WTC11 (cell line): Measurements from ENCODE around the gene ASCL2. TPM values are rescaled to one million over a fixed set of nuclear protein-coding genes. Genes with fewer than 3 reads are reported as not detected.

Experiments used
- ATAC-seq: fragments of 200-7000 bp; cut with Tn5 transposase; 2 replicates; pipeline ENCODE4 v1.10.0; 2021; ENCODE audit warnings: mild to moderate bottlenecking, moderate library complexity
- CTCF ChIA-PET: fragments of 300-600 bp; sonication (Branson Sonifier 250); formaldehyde crosslinking; loops from one replicate; lab custom pipeline; 2021; ENCODE audit warnings: antibody characterized with exemption; lab: Charles Lee
- POLR2A ChIA-PET: fragments of 350-600 bp; sonication (Branson Sonifier 250); formaldehyde crosslinking; loops from one replicate; lab custom pipeline; 2021; ENCODE audit warnings: antibody characterized with exemption; lab: Charles Lee
- DNase-seq: peaks from one replicate; pipeline ENCODE4 v3.0.0; 2021; ENCODE audit warnings: low spot score
- H3K27ac Mint-ChIP-seq: 2 replicates; pipeline ENCODE4 v1.8.0; 2021; ENCODE audit warnings: mixed read lengths
- H3K27me3 Mint-ChIP-seq: 2 replicates; pipeline ENCODE4 v1.8.0; 2021; ENCODE audit warnings: low read depth, mild to moderate bottlenecking, moderate library complexity, mixed read lengths
- H3K36me3 Mint-ChIP-seq: 2 replicates; pipeline ENCODE4 v1.8.0; 2021; ENCODE audit warnings: mixed read lengths
- H3K4me1 Mint-ChIP-seq: 2 replicates; pipeline ENCODE4 v1.8.0; 2022; ENCODE audit warnings: mixed read lengths
- H3K4me3 Mint-ChIP-seq: 2 replicates; pipeline ENCODE4 v1.8.0; 2021; ENCODE audit warnings: mild to moderate bottlenecking, moderate library complexity, mixed read lengths
- H3K9me3 Mint-ChIP-seq: 2 replicates; pipeline ENCODE4 v1.8.0; 2021; ENCODE audit warnings: mixed read lengths
- CREM ChIP-seq: sonication (generic); formaldehyde crosslinking; IDR thresholded peaks from 2 replicates; pipeline ENCODE4 v1.8.1; 2022; ENCODE audit warnings: mild to moderate bottlenecking, missing genetic modification reagents, moderate library complexity
- ELF4 ChIP-seq: sonication (generic); formaldehyde crosslinking; IDR thresholded peaks from 2 replicates; pipeline ENCODE4 v1.8.1; 2022; ENCODE audit warnings: low read depth, mild to moderate bottlenecking, moderate library complexity, missing genetic modification reagents
- ESRRA ChIP-seq: sonication (generic); formaldehyde crosslinking; IDR thresholded peaks from 2 replicates; pipeline ENCODE4 v1.8.1; 2022; ENCODE audit warnings: mild to moderate bottlenecking, missing genetic modification reagents, borderline replicate concordance
- FOXJ3 ChIP-seq: sonication (generic); formaldehyde crosslinking; IDR thresholded peaks from 2 replicates; pipeline ENCODE4 v1.9.0; 2021; ENCODE audit warnings: missing genetic modification reagents, mild to moderate bottlenecking, borderline replicate concordance
- GABPB1 ChIP-seq: sonication (generic); formaldehyde crosslinking; IDR thresholded peaks from 2 replicates; pipeline ENCODE4 v1.8.1; 2023; ENCODE audit warnings: mild to moderate bottlenecking, missing genetic modification reagents
- JAZF1 ChIP-seq: fragments of 250-450 bp; sonication (Bioruptor Pico); IDR thresholded peaks from 2 replicates; pipeline ENCODE4 v1.9.0; 2021; ENCODE audit warnings: moderate library complexity, mild to moderate bottlenecking, inconsistent platforms
- JUN ChIP-seq: sonication (generic); formaldehyde crosslinking; IDR thresholded peaks from 2 replicates; pipeline ENCODE4 v1.8.0; 2023; ENCODE audit warnings: mild to moderate bottlenecking, missing genetic modification reagents
- NFYB ChIP-seq: sonication (generic); formaldehyde crosslinking; conservative IDR thresholded peaks from 2 replicates; pipeline ENCODE4 v1.8.0; 2022; ENCODE audit warnings: low read depth, missing genetic modification reagents
- NR2C2 ChIP-seq: sonication (generic); formaldehyde crosslinking; IDR thresholded peaks from 2 replicates; pipeline ENCODE4 v1.8.0; 2022; ENCODE audit warnings: mild to moderate bottlenecking, missing genetic modification reagents
- SMAD3 ChIP-seq: sonication (generic); formaldehyde crosslinking; IDR thresholded peaks from 2 replicates; pipeline ENCODE4 v1.8.0; 2022; ENCODE audit warnings: missing genetic modification reagents, mild to moderate bottlenecking, borderline replicate concordance
- ZBTB21 ChIP-seq: sonication (generic); formaldehyde crosslinking; IDR thresholded peaks from 2 replicates; pipeline ENCODE4 v1.8.1; 2023; ENCODE audit warnings: mild to moderate bottlenecking, missing genetic modification reagents, borderline replicate concordance
- ZNF416 ChIP-seq: fragments of 250-450 bp; sonication (Bioruptor Pico); IDR thresholded peaks from 2 replicates; pipeline ENCODE4 v1.9.0; 2021; ENCODE audit warnings: mild to moderate bottlenecking, inconsistent platforms
- total RNA-seq: library from RNA; stranded (reverse); gene quantifications from 3 replicates; pipeline ENCODE4 v1.2.3, GENCODE V29; 2021
- TF ChIP-seq, protein P1 (sequence below): sonication (generic); formaldehyde crosslinking; IDR thresholded peaks from 2 replicates; pipeline ENCODE4 v1.8.1; 2023; ENCODE audit warnings: mild to moderate bottlenecking, moderate library complexity, missing genetic modification reagents
- TF ChIP-seq, protein P2 (sequence below): sonication (generic); formaldehyde crosslinking; conservative IDR thresholded peaks from 2 replicates; pipeline ENCODE4 v1.8.1; 2022; ENCODE audit warnings: mild to moderate bottlenecking, missing genetic modification reagents
- TF ChIP-seq, protein P3 (sequence below): sonication (generic); formaldehyde crosslinking; IDR thresholded peaks from 2 replicates; pipeline ENCODE4 v1.8.1; 2023; ENCODE audit warnings: mild to moderate bottlenecking, missing genetic modification reagents
- TF ChIP-seq, protein P4 (sequence below): sonication (generic); formaldehyde crosslinking; IDR thresholded peaks from 2 replicates; pipeline ENCODE4 v1.8.0; 2022; ENCODE audit warnings: missing genetic modification reagents
- TF ChIP-seq, protein P5 (sequence below): sonication (generic); formaldehyde crosslinking; IDR thresholded peaks from 2 replicates; pipeline ENCODE4 v1.8.1; 2022; ENCODE audit warnings: mild to moderate bottlenecking, missing genetic modification reagents, moderate library complexity, borderline replicate concordance

The ASCL2 gene
- total RNA-seq, 1 experiment from 2014 or later, result 0.24 TPM

DNA sequence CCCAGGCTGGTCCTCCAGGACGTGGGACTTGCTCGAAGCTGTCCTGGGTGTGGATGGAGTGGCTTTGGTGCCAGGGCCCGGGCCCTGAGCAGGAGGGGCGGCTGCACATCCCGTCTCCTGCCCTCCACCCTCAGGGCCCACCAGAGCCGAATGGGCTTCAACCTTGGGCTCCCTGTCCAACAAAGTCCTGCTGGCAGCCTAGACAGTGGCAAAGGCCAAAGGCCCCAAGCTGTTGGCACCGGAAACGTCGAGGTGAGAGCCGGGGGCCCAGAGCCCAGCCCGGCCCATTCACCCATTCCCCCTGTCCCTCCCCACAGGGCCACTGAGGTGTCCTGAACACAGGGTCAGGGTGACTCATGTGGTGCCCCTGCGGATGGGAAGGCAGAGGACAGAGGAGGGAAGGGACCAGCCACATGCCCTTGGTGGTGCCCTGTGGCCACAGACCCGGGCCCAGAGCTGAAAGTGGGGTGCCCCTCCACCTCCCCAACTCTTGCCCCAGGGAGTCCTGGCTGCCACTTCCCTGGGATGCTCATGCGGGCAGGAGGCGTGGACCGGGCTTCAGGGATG is 40.5 kb upstream of the ASCL2 start:
- TF ChIP-seq JUN (CRISPR knock-in tag), result no peak
- TF ChIP-seq ZNF416 (CRISPR knock-in tag), result no peak
- no peak for TF ChIP-seq ESRRA (CRISPR knock-in tag)
- TF ChIP-seq SMAD3 (CRISPR knock-in tag), result no peak
- TF ChIP-seq, protein P1, sequence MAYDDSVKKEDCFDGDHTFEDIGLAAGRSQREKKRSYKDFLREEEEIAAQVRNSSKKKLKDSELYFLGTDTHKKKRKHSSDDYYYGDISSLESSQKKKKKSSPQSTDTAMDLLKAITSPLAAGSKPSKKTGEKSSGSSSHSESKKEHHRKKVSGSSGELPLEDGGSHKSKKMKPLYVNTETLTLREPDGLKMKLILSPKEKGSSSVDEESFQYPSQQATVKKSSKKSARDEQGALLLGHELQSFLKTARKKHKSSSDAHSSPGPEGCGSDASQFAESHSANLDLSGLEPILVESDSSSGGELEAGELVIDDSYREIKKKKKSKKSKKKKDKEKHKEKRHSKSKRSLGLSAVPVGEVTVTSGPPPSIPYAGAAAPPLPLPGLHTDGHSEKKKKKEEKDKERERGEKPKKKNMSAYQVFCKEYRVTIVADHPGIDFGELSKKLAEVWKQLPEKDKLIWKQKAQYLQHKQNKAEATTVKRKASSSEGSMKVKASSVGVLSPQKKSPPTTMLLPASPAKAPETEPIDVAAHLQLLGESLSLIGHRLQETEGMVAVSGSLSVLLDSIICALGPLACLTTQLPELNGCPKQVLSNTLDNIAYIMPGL (CRISPR knock-in tag), result no peak
- no peak for TF ChIP-seq ELF4 (CRISPR knock-in tag)
- TF ChIP-seq, protein P2, sequence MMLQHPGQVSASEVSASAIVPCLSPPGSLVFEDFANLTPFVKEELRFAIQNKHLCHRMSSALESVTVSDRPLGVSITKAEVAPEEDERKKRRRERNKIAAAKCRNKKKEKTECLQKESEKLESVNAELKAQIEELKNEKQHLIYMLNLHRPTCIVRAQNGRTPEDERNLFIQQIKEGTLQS (CRISPR knock-in tag), result no peak
- no peak for TF ChIP-seq NFYB (CRISPR knock-in tag)
- TF ChIP-seq, all 79 proteins: peak for 0
- Mint-ChIP-seq H3K27ac (no peak overlapping the region), H3K4me3 (no peak overlapping the region), H3K9me3 (no peaks in the 10 kb centered on the region), H3K4me1 (peaks cover 4% of the 10 kb centered on the region), H3K36me3 (no peaks in the 10 kb centered on the region), H3K27me3 (no peaks in the 10 kb centered on the region)
- POLR2A ChIA-PET, result interaction anchor here (0.8 kb wide), 1 partner anchor 89 kb away, joined by 3 read pairs; the partner anchor contains the start of gene TSSC4
- ATAC-seq, result no peak
- CTCF ChIA-PET, result interaction anchor here (1.0 to 3.8 kb wide), 2 partner anchors 109 to 113 kb away, joined by 3 to 29 read pairs; no protein-coding TSS in a partner anchor
- no peak for DNase-seq

DNA sequence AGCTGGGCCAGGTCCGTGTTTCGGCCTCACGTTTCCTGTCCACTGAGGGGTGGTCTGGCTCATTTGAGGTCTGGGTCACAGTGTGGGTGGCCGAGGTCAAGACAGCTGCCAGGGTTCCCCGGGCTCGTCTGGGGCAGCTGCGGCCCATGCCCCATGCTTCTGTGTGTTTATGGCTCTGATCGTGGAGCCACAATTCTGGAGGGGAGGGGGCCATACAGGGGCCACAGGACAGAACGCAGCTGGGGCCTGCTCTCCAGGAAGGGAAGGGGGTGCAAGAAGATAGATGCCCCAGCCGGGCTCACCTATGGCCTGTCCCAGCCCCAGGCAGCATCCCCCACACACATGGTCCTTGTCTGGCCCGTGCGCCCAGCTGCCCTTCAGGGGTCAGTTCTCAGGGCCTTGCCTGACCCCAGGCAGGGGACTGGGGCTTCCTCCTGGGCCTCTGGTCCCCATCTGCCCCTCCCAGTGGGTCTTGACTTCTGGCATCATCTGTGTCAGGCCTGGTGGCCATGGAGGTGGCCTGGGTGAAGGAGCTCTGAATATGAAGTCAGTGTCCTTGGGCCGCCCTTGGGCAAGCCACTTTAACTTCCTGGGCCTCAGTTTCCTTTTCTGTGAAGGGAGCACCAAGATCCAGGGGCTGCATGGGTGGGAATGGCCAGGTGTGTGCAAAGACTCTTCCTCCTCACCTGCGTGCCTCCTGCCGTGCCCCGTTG is 39.8 kb upstream of the ASCL2 start:
- no peaks in the 10 kb centered on the region for H3K27me3 Mint-ChIP-seq
- DNase-seq (no peak), ATAC-seq (no peak)
- no peaks in the 10 kb centered on the region for H3K9me3 Mint-ChIP-seq
- TF ChIP-seq, protein P3, sequence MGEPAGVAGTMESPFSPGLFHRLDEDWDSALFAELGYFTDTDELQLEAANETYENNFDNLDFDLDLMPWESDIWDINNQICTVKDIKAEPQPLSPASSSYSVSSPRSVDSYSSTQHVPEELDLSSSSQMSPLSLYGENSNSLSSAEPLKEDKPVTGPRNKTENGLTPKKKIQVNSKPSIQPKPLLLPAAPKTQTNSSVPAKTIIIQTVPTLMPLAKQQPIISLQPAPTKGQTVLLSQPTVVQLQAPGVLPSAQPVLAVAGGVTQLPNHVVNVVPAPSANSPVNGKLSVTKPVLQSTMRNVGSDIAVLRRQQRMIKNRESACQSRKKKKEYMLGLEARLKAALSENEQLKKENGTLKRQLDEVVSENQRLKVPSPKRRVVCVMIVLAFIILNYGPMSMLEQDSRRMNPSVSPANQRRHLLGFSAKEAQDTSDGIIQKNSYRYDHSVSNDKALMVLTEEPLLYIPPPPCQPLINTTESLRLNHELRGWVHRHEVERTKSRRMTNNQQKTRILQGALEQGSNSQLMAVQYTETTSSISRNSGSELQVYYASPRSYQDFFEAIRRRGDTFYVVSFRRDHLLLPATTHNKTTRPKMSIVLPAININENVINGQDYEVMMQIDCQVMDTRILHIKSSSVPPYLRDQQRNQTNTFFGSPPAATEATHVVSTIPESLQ (CRISPR knock-in tag), result no peak
- TF ChIP-seq ZBTB21 (CRISPR knock-in tag), result no peak
- TF ChIP-seq NR2C2, result no peak
- TF ChIP-seq, protein P4, sequence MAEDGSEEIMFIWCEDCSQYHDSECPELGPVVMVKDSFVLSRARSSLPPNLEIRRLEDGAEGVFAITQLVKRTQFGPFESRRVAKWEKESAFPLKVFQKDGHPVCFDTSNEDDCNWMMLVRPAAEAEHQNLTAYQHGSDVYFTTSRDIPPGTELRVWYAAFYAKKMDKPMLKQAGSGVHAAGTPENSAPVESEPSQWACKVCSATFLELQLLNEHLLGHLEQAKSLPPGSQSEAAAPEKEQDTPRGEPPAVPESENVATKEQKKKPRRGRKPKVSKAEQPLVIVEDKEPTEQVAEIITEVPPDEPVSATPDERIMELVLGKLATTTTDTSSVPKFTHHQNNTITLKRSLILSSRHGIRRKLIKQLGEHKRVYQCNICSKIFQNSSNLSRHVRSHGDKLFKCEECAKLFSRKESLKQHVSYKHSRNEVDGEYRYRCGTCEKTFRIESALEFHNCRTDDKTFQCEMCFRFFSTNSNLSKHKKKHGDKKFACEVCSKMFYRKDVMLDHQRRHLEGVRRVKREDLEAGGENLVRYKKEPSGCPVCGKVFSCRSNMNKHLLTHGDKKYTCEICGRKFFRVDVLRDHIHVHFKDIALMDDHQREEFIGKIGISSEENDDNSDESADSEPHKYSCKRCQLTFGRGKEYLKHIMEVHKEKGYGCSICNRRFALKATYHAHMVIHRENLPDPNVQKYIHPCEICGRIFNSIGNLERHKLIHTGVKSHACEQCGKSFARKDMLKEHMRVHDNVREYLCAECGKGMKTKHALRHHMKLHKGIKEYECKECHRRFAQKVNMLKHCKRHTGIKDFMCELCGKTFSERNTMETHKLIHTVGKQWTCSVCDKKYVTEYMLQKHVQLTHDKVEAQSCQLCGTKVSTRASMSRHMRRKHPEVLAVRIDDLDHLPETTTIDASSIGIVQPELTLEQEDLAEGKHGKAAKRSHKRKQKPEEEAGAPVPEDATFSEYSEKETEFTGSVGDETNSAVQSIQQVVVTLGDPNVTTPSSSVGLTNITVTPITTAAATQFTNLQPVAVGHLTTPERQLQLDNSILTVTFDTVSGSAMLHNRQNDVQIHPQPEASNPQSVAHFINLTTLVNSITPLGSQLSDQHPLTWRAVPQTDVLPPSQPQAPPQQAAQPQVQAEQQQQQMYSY (CRISPR knock-in tag), result no peak
- TF ChIP-seq FOXJ3, result no peak
- no peak for TF ChIP-seq CREM (CRISPR knock-in tag)
- no peak for TF ChIP-seq JAZF1 (CRISPR knock-in tag)
- no peak for TF ChIP-seq GABPB1 (CRISPR knock-in tag)
- TF ChIP-seq, protein P5, sequence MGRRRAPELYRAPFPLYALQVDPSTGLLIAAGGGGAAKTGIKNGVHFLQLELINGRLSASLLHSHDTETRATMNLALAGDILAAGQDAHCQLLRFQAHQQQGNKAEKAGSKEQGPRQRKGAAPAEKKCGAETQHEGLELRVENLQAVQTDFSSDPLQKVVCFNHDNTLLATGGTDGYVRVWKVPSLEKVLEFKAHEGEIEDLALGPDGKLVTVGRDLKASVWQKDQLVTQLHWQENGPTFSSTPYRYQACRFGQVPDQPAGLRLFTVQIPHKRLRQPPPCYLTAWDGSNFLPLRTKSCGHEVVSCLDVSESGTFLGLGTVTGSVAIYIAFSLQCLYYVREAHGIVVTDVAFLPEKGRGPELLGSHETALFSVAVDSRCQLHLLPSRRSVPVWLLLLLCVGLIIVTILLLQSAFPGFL (CRISPR knock-in tag), result no peak
- ChIA-PET POLR2A (interaction anchor here (0.8 kb wide), 1 partner anchor 90 kb away, joined by 3 read pairs; the partner anchor contains the start of gene TSSC4), CTCF (interaction anchor here (0.6 to 3.8 kb wide), 2 partner anchors 110 to 485 kb away, joined by 3 to 29 read pairs; no protein-coding TSS in a partner anchor)
- no peak overlapping the region for H3K27ac Mint-ChIP-seq
- peaks cover 4% of the 10 kb centered on the region for H3K4me1 Mint-ChIP-seq
- no peak overlapping the region for H3K4me3 Mint-ChIP-seq
- no peaks in the 10 kb centered on the region for H3K36me3 Mint-ChIP-seq
